GM19372 (cell line): Measurements from ENCODE around the gene CETN3.
A peak's percentile ranks its signal among the peaks of the same experiment; 100 is the strongest.

Experiments
- ATAC-seq: cut with Tn5 transposase; IDR thresholded peaks from one replicate; pipeline ENCODE4 v1.9.1; 2021; ENCODE audit warnings: mild to moderate bottlenecking, low read depth, moderate library complexity; ENCODE audit not compliant: unreplicated experiment

CETN3 gene

GRCh38 chr5:90409318-90410177, at the start of gene CETN3:
TSS of gene CETN3 (minus strand) at chr5:90409756. CDS start at chr5:90409661, 95 bp downstream.
- ATAC-seq, result peak; percentile 93

GRCh38 chr5:90446961-90447360, 37.4 kb upstream of the CETN3 start:
- no peak for ATAC-seq

- no peak for ATAC-seq
These were observed 31.1 kb upstream of the CETN3 start for GRCh38 chr5:90440644-90441043.

GRCh38 chr5:90438100-90438499, 28.5 kb upstream of the CETN3 start:
- no peak for ATAC-seq

- no peak for ATAC-seq
These were observed 28.1 kb upstream of the CETN3 start for GRCh38 chr5:90437663-90438062.

GRCh38 chr5:90434116-90434714, 24.7 kb upstream of the CETN3 start:
- ATAC-seq, result no peak

- ATAC-seq, result no peak
These were observed 14.7 kb upstream of the CETN3 start for GRCh38 chr5:90424245-90424644.

GRCh38 chr5:90421136-90421535, 11.6 kb upstream of the CETN3 start:
- ATAC-seq, result no peak

- no peak for ATAC-seq
These were observed 8.7 kb upstream of the CETN3 start for GRCh38 chr5:90418214-90418613.

- no peak for ATAC-seq
These were observed 714 bp upstream of the CETN3 start for GRCh38 chr5:90410178-90410762.

- ATAC-seq, result peak; percentile 0
These were observed 812 bp downstream of the CETN3 start for GRCh38 chr5:90408571-90409317.

- no peak for ATAC-seq
These were observed 3.1 kb downstream of the CETN3 start for GRCh38 chr5:90406466-90406865.

GRCh38 chr5:90402521-90403255, 6.9 kb downstream of the CETN3 start:
- no peak for ATAC-seq

- no peak for ATAC-seq
These were observed 10.3 kb downstream of the CETN3 start for GRCh38 chr5:90399251-90399650.

- no peak for ATAC-seq
These were observed 10.8 kb downstream of the CETN3 start for GRCh38 chr5:90398726-90399125.

GRCh38 chr5:90395005-90395404, 14.6 kb downstream of the CETN3 start:
- no peak for ATAC-seq

GRCh38 chr5:90390928-90391327, 18.6 kb downstream of the CETN3 start:
- ATAC-seq, result no peak

GRCh38 chr5:90390326-90390725, 19.2 kb downstream of the CETN3 start:
- no peak for ATAC-seq

GRCh38 chr5:90387508-90387907, 22.0 kb downstream of the CETN3 start:
- no peak for ATAC-seq

GRCh38 chr5:90386099-90386710, 23.4 kb downstream of the CETN3 start:
- no peak for ATAC-seq
